OCI-LY7 (cell line): ENCODE results near the gene DUSP28.

Experiments used
- CTCF ChIP-seq: fragments of 200-600 bp; sonication (generic); conservative IDR thresholded peaks from 2 replicates; pipeline ENCODE4 v1.5.1; 2014; ENCODE audit warnings: mild to moderate bottlenecking, antibody characterized with exemption, low read length, moderate library complexity, mixed read lengths
- EZH2phosphoT487 ChIP-seq: fragments of 200-600 bp; sonication (generic); IDR thresholded peaks from 2 replicates; pipeline ENCODE4 v1.6.1; 2018; ENCODE audit warnings: low read depth, borderline replicate concordance, mild to moderate bottlenecking, mixed run types, antibody characterized with exemption, low read length, moderate library complexity, mixed read lengths

GRCh38 chr2:240578110-240578450, 17.9 kb downstream of the DUSP28 start:
- TF ChIP-seq CTCF (no peak), EZH2phosphoT487 (no peak)
